NOMO-1 treated with dmso at 0.1 percent for 144 hours (cell line): ENCODE data around the gene SEC23IP.
"Not testable (repeated sequence)": the region's sequence is repeated elsewhere in the genome, so short reads cannot be mapped to it uniquely, and the experiment has no call there.

Source experiments
- DNase-seq: peaks from one replicate; lab custom pipeline; 2025; ENCODE audit not compliant: unreplicated experiment; lab: John Stamatoyannopoulos, UW

The SEC23IP gene

GRCh38 chr10:119892188-119893065, at the start of gene SEC23IP:
SEC23IP (plus strand) TSS chr10:119892730; CDS start chr10:119892783, 53 bp downstream.
- peak; percentile 92 for DNase-seq

- DNase-seq = no peak
Measured at GRCh38 chr10:119845656-119846055, 46.9 kb upstream of the SEC23IP start.

DNA sequence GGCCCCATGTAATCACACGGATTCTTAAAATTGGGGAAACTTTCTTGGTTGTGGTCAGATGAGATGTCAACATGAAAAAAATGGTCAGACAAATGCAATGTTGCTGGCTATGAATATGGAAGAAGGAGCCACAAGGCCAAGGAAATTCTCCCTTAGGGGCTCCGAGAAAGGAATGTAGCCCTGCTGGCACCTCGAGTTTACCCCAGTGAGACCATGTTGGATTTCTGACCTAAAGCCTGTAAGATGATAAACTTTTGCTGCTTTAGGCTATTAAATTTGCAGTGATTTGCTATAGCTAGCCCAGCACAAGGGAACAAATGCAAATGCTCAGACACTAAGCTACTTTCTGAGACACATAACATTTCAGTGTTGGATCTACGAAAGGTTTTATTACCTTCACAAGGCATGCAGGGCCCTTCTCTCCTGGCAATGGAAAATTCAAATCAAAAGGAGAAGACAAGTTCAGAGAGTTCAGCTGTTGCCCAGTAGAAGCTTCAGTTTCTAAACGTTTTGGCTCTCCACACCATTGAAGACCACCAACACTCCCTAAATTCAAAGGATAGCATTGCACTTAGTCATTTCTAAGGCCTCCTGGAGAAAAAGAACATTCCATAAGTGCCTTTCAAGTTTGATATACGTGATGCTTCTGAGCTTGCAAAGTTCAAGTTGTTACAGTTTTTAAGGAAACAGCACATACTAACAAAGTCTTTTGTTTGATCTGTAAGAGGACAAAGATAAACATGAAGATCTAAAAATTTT, 43.3 kb upstream of the SEC23IP start:
- DNase-seq = no peak

DNA sequence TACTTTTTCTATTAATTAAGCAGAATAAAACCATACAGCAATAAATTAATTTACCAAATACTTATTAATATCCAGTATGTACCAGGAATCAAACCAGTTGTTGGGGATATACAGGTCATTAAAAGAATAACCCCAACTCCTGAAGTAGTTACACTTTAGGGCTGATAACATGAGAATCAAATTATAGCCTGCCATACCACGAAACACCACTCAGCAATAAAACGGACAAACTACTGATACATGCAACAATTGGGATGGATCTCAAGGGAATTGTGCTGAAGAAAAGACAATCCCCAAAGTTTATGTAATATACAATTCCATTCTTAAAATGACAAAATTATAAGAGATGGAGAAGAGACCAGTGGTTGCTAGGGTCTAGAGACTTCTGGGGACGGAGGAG, 42.6 kb upstream of the SEC23IP start:
- no peak for DNase-seq

DNA sequence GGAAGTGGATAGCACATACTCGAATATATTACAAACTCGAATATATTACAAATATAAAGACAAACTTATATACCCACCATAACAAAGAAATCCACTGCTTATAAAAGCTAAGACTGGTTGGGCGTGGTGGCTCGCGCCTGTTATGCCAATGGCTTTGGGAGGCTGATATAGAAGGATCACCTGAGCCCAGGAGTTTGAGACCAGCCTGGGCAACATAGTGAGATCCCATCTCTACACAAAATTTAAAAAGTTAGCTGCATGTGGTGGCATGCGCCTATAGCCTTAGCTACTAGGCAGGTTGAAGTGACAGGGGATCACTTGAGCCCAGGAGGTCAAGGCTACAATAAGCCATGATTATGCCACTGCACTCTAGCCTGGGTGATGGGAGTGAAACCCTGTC, 40.3 kb upstream of the SEC23IP start:
- no peak for DNase-seq

DNA sequence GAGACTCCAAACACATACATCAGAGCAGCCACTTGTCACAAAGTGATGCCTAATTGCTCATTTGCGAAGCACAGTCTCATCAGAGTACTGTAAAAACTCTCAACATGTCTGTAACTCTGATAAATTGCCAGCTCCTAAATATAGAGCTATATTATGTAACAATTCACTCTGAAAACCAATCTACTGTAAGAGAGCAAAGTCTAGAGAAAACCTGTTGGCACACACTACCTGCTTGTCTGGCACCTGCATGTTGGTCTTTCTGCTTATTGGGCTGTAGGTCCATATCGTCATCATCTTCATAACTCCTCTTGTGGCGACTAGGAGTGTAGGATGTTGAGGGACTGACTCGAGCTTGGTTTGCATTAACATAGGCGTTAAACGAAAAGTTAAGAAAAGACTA, 39.7 kb upstream of the SEC23IP start:
- no peak for DNase-seq

DNA sequence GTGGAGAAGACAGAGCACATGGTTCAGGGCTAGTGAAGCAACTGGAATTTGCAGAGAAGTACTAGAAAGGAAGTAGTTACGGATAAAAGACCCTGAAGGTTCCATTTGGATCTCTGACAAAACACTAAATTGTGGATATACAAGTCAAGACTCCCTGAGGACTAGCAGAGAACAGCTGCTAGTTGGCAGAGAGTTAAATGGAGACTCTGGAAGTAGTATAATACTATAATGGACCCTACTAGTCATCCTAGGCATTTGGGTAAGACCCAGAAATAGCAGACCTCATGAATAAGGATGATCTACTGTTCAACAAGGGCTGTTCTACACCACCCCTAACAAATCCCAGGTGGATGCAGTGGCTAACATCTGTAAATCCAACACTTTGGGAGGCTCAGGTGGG, 39.0 kb upstream of the SEC23IP start:
- no peak for DNase-seq

DNA sequence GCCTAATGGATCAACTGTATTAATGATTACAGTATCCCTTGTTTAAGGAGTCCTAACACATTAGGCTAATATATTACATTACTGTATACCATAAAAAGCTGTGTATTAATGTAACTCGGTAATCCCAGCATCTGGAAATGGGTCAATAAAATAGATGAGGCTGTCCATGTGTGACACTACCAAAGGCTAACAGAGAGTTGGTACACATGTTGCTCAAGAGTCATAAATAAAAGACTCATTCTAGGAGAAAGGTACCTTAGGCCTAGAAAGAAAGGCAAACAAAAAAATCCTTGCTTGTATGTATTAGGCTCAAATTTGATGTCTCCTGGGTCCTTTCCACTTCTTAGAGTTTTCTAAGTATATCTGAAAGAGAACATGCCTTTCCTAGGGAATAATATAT, 34.5 kb upstream of the SEC23IP start:
- no peak for DNase-seq

- no peak for DNase-seq
Measured at GRCh38 chr10:119859420-119860258, 32.9 kb upstream of the SEC23IP start.

DNA sequence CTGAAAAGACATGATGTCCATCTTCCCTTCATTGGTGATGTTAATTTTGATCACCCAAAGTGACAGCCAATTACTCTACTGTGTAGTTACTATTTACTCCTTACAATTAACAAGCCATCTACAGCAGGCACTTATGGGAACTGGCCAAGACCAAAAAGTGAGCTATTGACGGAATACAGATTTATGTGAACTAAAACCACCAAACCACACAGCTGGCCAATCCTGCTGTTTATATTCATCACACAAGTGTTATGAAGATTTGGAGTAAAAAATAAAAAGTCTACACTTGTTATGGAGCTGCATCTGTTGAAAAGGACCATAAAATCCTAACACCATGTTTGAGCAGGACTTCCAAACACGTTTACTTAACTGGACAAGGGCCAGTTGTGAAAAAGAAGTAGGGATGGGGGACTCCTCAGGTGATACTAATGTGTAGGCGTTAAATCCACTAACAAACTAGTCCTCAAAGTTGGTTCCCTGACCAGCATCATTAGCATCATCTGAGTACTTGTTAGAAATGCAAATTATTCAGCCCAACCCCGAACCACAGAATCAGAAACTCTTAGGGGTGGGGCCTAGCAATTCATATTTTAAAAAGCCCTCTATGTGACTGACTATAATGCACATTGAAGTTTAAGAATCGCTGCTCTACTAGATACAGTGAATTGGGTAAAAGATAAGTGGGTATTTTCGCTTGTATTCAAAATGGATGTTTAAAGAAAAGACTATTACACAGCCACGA, 31.5 kb upstream of the SEC23IP start:
- no peak for DNase-seq

- no peak for DNase-seq
Measured at GRCh38 chr10:119862524-119862923, 30.0 kb upstream of the SEC23IP start.

- no peak for DNase-seq
Measured at GRCh38 chr10:119863951-119864565, 28.5 kb upstream of the SEC23IP start.

GRCh38 chr10:119865699-119866240, 26.8 kb upstream of the SEC23IP start:
- DNase-seq = no peak

- no peak for DNase-seq
Measured at GRCh38 chr10:119867317-119867716, 25.2 kb upstream of the SEC23IP start.

- DNase-seq = not testable (repeated sequence)
Measured at GRCh38 chr10:119869398-119869797, 23.1 kb upstream of the SEC23IP start.

GRCh38 chr10:119871881-119872609, 20.5 kb upstream of the SEC23IP start:
- DNase-seq = peak; percentile 82

DNA sequence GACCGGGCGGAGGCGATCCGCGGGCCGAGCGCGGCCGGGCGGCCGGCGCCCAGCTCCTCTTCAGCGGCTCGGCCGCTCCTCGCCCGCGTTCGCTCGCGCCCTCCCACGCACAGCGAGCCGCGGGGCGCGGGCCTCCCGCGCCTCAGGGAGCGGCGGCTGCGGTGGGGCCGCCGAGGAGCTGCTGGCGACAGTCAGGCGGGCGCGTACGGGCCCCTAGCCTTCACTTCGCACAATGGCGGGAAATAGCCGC, 20.0 kb upstream of the SEC23IP start, which contains the start of gene MCMBP:
Gene MCMBP, minus strand, starts transcription at position 234 of the 250 bp plus-strand sequence. CDS start 259 bp downstream, outside the sequence.
- DNase-seq = no peak

DNA sequence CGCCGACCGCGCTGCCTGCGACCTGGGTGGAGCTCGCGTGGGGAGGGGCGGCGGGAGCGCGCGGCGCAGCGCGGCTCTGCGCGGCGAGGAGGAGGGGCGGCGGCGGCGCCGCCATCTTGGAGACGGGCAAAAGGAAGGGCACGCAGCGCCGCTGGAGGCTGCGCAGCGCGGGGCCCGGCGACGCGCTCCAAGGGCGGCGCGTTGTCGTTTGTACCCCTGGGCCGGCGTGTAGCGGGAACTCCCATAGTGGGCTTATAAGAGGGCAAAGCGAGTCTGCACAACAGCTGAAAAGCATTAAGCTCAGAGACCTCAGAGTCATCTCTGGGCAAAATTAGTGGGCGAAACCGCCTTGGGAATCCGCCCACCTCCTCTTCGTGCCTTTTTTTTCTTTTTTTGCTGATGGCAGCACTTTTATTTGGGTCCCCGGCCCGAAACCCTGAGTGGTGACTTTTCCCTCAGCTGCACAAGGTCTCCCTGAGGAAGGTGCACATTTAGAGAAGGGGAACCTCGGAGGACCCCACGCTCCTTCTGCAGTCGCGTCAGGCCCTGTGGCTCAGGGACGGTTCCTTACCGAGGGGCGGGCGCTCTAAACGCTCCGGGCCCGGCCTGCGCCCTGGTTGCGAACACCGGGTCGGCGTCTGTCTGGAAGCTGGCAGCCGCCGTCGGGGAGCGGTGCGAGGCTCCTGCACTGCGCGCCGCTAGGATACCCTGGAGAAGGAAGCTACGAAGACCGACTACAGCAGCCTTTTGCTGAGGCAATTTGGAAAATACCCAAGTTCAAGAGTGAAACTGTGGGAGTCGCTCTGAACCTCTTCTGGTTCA, 19.5 kb upstream of the SEC23IP start:
- peak; percentile 86 for DNase-seq
